H9 (cell line): ENCODE results near the gene TMEM45B. TPM values are rescaled to one million over a fixed set of nuclear protein-coding genes. Genes with fewer than 3 reads are reported as not detected.

Experiments
- DNase-seq: peaks from one replicate; pipeline ENCODE4 v3.0.0-alpha.2; 2017
- H2AFZ ChIP-seq: one replicate; pipeline ENCODE4 v1.6.1; 2013; ENCODE audit warnings: mild to moderate bottlenecking, low read length, control low read depth, moderate library complexity
- H2AK5ac ChIP-seq: 2 replicates; pipeline ENCODE4 v1.6.1; 2013; ENCODE audit warnings: low read length, control low read depth, mixed read lengths; ENCODE audit not compliant: insufficient read length
- H2BK120ac ChIP-seq: one replicate; pipeline ENCODE4 v1.6.1; 2013; ENCODE audit warnings: low read depth, mild to moderate bottlenecking, low read length, control low read depth, inconsistent platforms; ENCODE audit not compliant: poor library complexity, severe bottlenecking
- H2BK12ac ChIP-seq: 2 replicates; pipeline ENCODE4 v1.6.1; 2013; ENCODE audit warnings: low read length, control low read depth, mixed read lengths, low read depth; ENCODE audit not compliant: insufficient read length
- H2BK15ac ChIP-seq: 2 replicates; pipeline ENCODE4 v1.6.1; 2013; ENCODE audit warnings: low read depth, low read length, control low read depth
- H2BK20ac ChIP-seq: one replicate; pipeline ENCODE4 v1.6.1; 2013; ENCODE audit warnings: low read depth, mild to moderate bottlenecking, low read length, control low read depth, inconsistent platforms; ENCODE audit not compliant: poor library complexity, severe bottlenecking
- H2BK5ac ChIP-seq: 2 replicates; pipeline ENCODE4 v1.6.1; 2013; ENCODE audit warnings: low read length, control low read depth, mixed read lengths; ENCODE audit not compliant: insufficient read length
- H3K14ac ChIP-seq: 2 replicates; pipeline ENCODE4 v1.6.1; 2013; ENCODE audit warnings: low read length, control low read depth; ENCODE audit not compliant: insufficient read depth
- H3K18ac ChIP-seq: 2 replicates; pipeline ENCODE4 v1.6.1; 2013; ENCODE audit warnings: low read depth, mild to moderate bottlenecking, mixed read lengths, low read length, control low read depth; ENCODE audit not compliant: insufficient read length
- H3K23ac ChIP-seq: 2 replicates; pipeline ENCODE4 v1.6.1; 2013; ENCODE audit warnings: low read length, control low read depth, mixed read lengths, low read depth; ENCODE audit not compliant: insufficient read length
- H3K23me2 ChIP-seq: 2 replicates; pipeline ENCODE4 v1.6.1; 2013; ENCODE audit warnings: low read depth, mild to moderate bottlenecking, mixed read lengths, low read length, control low read depth; ENCODE audit not compliant: insufficient read length, poor library complexity, severe bottlenecking
- H3K27ac ChIP-seq: 2 replicates; pipeline ENCODE4 v1.5.1; 2013; ENCODE audit warnings: low read length, control low read depth, mixed read lengths, low read depth; ENCODE audit not compliant: insufficient read length
- H3K27me3 ChIP-seq: 2 replicates; pipeline ENCODE4 v1.6.1; 2013; ENCODE audit warnings: low read length, control low read depth, inconsistent platforms; ENCODE audit not compliant: insufficient read depth
- H3K4ac ChIP-seq: 2 replicates; pipeline ENCODE4 v1.6.1; 2013; ENCODE audit warnings: low read depth, mild to moderate bottlenecking, control low read depth, inconsistent platforms, low read length, moderate library complexity
- H3K4me1 ChIP-seq: 2 replicates; pipeline ENCODE4 v1.6.1; 2013; ENCODE audit warnings: low read length, control low read depth, inconsistent platforms; ENCODE audit not compliant: insufficient read depth
- H3K4me2 ChIP-seq: 2 replicates; pipeline ENCODE4 v1.6.1; 2013; ENCODE audit warnings: low read length, control low read depth, mixed read lengths; ENCODE audit not compliant: insufficient read length, insufficient read depth
- H3K56ac ChIP-seq: 2 replicates; pipeline ENCODE4 v1.6.1; 2013; ENCODE audit warnings: low read depth, mild to moderate bottlenecking, mixed read lengths, low read length, control low read depth; ENCODE audit not compliant: insufficient read length
- H3K79me1 ChIP-seq: 2 replicates; pipeline ENCODE4 v1.6.1; 2013; ENCODE audit warnings: low read depth, mild to moderate bottlenecking, moderate library complexity, low read length, control low read depth, inconsistent platforms; ENCODE audit not compliant: insufficient read depth, poor library complexity, severe bottlenecking
- H3K79me2 ChIP-seq: 2 replicates; pipeline ENCODE4 v1.6.1; 2013; ENCODE audit warnings: low read length, control low read depth, inconsistent platforms; ENCODE audit not compliant: insufficient read depth
- H3K9ac ChIP-seq: 2 replicates; pipeline ENCODE4 v1.6.1; 2013; ENCODE audit warnings: low read length, control low read depth, mixed read lengths; ENCODE audit not compliant: insufficient read length; ENCODE audit errors: extremely low read depth
- H3K9me3 ChIP-seq: one replicate; pipeline ENCODE4 v1.6.1; 2013; ENCODE audit warnings: low read depth, low read length, inconsistent platforms; ENCODE audit not compliant: control insufficient read depth
- H3T11ph ChIP-seq: one replicate; pipeline ENCODE4 v1.6.1; 2013; ENCODE audit warnings: mild to moderate bottlenecking, low read length, control low read depth, inconsistent platforms
- H4K20me1 ChIP-seq: one replicate; pipeline ENCODE4 v1.6.1; 2013; ENCODE audit not compliant: control insufficient read depth, insufficient read length, insufficient read depth
- H4K5ac ChIP-seq: 2 replicates; pipeline ENCODE4 v1.6.1; 2013; ENCODE audit warnings: low read depth, mild to moderate bottlenecking, mixed read lengths, low read length, control low read depth; ENCODE audit not compliant: insufficient read length
- H4K8ac ChIP-seq: replicated peaks from 2 replicates; pipeline ENCODE4 v1.6.1; 2013; ENCODE audit warnings: low read length, control low read depth, mixed read lengths, low read depth; ENCODE audit not compliant: insufficient read length
- H4K91ac ChIP-seq: 2 replicates; pipeline ENCODE4 v1.6.1; 2013; ENCODE audit warnings: low read depth, mild to moderate bottlenecking, moderate library complexity, mixed read lengths, low read length, control low read depth; ENCODE audit not compliant: insufficient read length
- H3K27ac Mint-ChIP-seq, 3 experiments: 2 replicates in 2 of 3; 3 replicates in 1 of 3; pipeline ENCODE4 v1.8.0; 2020 to 2021; ENCODE audit warnings: mixed read lengths in 3 of 3, mild to moderate bottlenecking in 1 of 3, moderate library complexity in 1 of 3
- H3K27me3 Mint-ChIP-seq: 2 replicates; pipeline ENCODE4 v1.8.0; 2021; ENCODE audit warnings: low read depth, mild to moderate bottlenecking, moderate library complexity, mixed read lengths
- H3K36me3 Mint-ChIP-seq, 3 experiments: 2 replicates in 2 of 3; 3 replicates in 1 of 3; pipeline ENCODE4 v1.8.0; 2020 to 2021; ENCODE audit warnings: low read depth in 3 of 3, mixed read lengths in 3 of 3; ENCODE audit not compliant: insufficient read depth in 1 of 3
- H3K4me1 Mint-ChIP-seq, 2 experiments: 2 replicates each; pipeline ENCODE4 v1.8.0; 2020; ENCODE audit warnings: mixed read lengths in 2 of 2
- H3K4me3 Mint-ChIP-seq, 2 experiments: 2 replicates in 1 of 2; 3 replicates in 1 of 2; pipeline ENCODE4 v1.8.0; 2020 to 2021; ENCODE audit warnings: mild to moderate bottlenecking in 2 of 2, mixed read lengths in 2 of 2, moderate library complexity in 1 of 2
- H3K9me3 Mint-ChIP-seq, 2 experiments: 2 replicates in 1 of 2; 3 replicates in 1 of 2; pipeline ENCODE4 v1.8.0; 2020; ENCODE audit warnings: mild to moderate bottlenecking in 2 of 2, mixed read lengths in 2 of 2, moderate library complexity in 1 of 2
- CTCF ChIP-seq: fragments of 200-600 bp; sonication (generic); conservative IDR thresholded peaks from 3 replicates; pipeline ENCODE4 v1.8.0; 2021; ENCODE audit warnings: antibody characterized with exemption, mild to moderate bottlenecking
- WGBS: extraction: QIAGEN DNeasy Blood & Tissue Kit; methylation state at CpG from one replicate; pipeline ENCODE4 v1.1.7; 2013; ENCODE audit warnings: missing lambda C conversion rate, low lambda C conversion rate, mixed read lengths; ENCODE audit not compliant: insufficient read length; ENCODE audit errors: extremely low coverage; 5-methylcytosine and 5-hydroxymethylcytosine counted together
- total RNA-seq: library from RNA; stranded (reverse); gene quantifications from 2 replicates; pipeline ENCODE4 v1.2.1, GENCODE V29; 2021

The TMEM45B gene
- total RNA-seq, 1 experiment from 2014 or later: 0.70 TPM

- H2BK12ac ChIP-seq: no peak overlapping the region
- H3K4me1 ChIP-seq: no peaks in the 10 kb centered on the region
- H3K4me1 Mint-ChIP-seq: peaks cover 3% of the 10 kb centered on the region in 2 experiments; a peak in 3 of 4 replicates
- H3K27me3 ChIP-seq: no peaks in the 10 kb centered on the region
- H3K4me3 Mint-ChIP-seq: no peak overlapping the region; a peak in 1 of 5 replicates
- no peaks in the 10 kb centered on the region for H3K27me3 Mint-ChIP-seq
- H2BK120ac ChIP-seq: no peak overlapping the region
- no peaks in the 10 kb centered on the region for H3K79me1 ChIP-seq
- no peak overlapping the region for H4K8ac ChIP-seq
- H3K56ac ChIP-seq: no peak overlapping the region
- no peak overlapping the region for H3K4me2 ChIP-seq
- no peak overlapping the region for H3T11ph ChIP-seq
- no peaks in the 10 kb centered on the region for H3K79me2 ChIP-seq
- no peak overlapping the region for H3K18ac ChIP-seq
- H3K27ac Mint-ChIP-seq: no peak overlapping the region; a peak in 1 of 7 replicates
- no peak for TF ChIP-seq CTCF
- H2AFZ ChIP-seq: no peak overlapping the region
- no peak overlapping the region for H3K23ac ChIP-seq
- H3K27ac ChIP-seq: no peak overlapping the region
- no peak overlapping the region for H2BK5ac ChIP-seq
- H3K23me2 ChIP-seq: no peaks in the 10 kb centered on the region
- no peak for DNase-seq
- no CpG with 5 or more reads among the region's 8 CpGs for WGBS
- no peak overlapping the region for H4K91ac ChIP-seq
- H3K14ac ChIP-seq: no peak overlapping the region
- no peak overlapping the region for H3K4ac ChIP-seq
- peaks cover 31 to 69% (median 50%) of the 10 kb centered on the region in 3 experiments; a peak in 6 of 7 replicates for H3K36me3 Mint-ChIP-seq
- H3K9me3 Mint-ChIP-seq: no peaks in the 10 kb centered on the region
- no peak overlapping the region for H4K5ac ChIP-seq
- no peak overlapping the region for H3K9ac ChIP-seq
- H2BK20ac ChIP-seq: no peak overlapping the region
- H3K9me3 ChIP-seq: no peaks in the 10 kb centered on the region
- H4K20me1 ChIP-seq: no peaks in the 10 kb centered on the region
- H2BK15ac ChIP-seq: no peak overlapping the region
- no peak overlapping the region for H2AK5ac ChIP-seq
These were observed 89.8 kb downstream of the TMEM45B start for GRCh38 chr11:129905402-129905801.

Other genes with a start within 250 kb of the TMEM45B start
- gene NFRKB, start 79.7 kb downstream of the TMEM45B start, total RNA-seq: 40.3 and 41.0 TPM in 2 replicates
- gene PRDM10, start 187.0 kb downstream of the TMEM45B start, total RNA-seq: 7.7 and 9.6 TPM in 2 replicates